Measurements from ENCODE around the gene PRSS8.
"Not testable (repeated sequence)": the region's sequence is repeated elsewhere in the genome, so short reads cannot be mapped to it uniquely, and the experiment has no call there.

The PRSS8 gene

DNA sequence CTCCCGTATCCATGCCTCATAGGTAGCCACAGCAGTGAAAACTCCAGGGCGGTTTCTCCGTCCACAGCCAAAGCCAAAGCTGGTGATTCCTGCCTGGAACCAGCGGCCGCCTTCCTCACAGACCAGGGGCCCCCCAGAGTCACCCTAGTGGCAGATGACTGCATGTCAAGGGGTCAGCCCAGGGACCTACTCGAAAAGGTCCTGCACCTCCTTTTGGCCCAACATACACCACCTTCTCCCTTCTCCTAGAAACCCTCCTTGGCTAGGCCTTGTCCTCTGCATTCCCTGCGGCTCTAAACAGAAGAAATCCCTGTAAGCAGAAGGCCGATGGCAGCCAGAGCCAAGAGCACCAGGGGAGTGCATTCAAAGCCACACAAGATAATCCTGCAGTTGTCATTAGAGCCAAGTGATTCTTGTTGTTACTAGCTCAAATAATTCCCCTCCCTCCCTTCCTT, 8.2 kb upstream of the PRSS8 start:
- TF ChIP-seq, protein P1, sequence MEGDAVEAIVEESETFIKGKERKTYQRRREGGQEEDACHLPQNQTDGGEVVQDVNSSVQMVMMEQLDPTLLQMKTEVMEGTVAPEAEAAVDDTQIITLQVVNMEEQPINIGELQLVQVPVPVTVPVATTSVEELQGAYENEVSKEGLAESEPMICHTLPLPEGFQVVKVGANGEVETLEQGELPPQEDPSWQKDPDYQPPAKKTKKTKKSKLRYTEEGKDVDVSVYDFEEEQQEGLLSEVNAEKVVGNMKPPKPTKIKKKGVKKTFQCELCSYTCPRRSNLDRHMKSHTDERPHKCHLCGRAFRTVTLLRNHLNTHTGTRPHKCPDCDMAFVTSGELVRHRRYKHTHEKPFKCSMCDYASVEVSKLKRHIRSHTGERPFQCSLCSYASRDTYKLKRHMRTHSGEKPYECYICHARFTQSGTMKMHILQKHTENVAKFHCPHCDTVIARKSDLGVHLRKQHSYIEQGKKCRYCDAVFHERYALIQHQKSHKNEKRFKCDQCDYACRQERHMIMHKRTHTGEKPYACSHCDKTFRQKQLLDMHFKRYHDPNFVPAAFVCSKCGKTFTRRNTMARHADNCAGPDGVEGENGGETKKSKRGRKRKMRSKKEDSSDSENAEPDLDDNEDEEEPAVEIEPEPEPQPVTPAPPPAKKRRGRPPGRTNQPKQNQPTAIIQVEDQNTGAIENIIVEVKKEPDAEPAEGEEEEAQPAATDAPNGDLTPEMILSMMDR (IDR thresholded peaks at IDR 0.05; ENCODE audit: low read depth, low read length): no peak
- H3K4me3 ChIP-seq (replicated peaks in 1 of 2; ENCODE audit: low read depth in 2 of 2, low read length in 2 of 2): no peak overlapping the region
- no peak for DNase-seq (ENCODE audit: low read depth in 2 of 2)

DNA sequence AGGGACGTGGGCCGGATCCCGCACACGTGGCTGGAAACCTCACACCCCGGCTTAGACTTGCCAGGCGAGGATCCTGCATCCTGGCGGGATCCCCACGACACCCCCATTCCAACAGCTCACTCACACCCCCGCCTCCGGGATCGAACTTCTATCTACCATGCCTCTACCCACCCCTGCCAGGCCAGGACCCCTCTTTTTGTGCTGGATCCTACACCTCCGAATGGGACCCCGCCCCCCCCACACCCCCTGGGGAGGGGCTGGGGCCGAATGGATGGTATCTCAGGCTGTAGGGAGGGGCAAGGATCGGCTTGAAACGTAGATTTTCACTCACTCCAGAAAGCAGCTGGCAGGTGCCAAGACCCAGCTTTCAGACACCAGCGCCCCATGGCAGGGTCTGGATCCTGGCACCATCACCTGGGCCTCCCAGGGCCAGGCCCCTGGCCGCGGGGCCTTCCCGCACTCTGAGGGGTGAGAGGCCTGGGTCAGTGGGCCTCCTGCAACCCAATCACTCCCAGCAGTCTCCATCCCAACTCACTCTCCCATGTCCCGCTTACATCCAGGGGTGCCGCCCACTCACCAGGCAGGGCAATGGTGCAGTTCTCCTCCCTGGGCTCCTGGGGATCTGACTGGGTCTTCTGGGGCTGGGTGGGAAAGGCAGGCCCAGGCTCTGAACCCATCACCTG, 7.6 kb upstream of the PRSS8 start:
- no peak for DNase-seq (ENCODE audit: low read depth in 2 of 2)

DNA sequence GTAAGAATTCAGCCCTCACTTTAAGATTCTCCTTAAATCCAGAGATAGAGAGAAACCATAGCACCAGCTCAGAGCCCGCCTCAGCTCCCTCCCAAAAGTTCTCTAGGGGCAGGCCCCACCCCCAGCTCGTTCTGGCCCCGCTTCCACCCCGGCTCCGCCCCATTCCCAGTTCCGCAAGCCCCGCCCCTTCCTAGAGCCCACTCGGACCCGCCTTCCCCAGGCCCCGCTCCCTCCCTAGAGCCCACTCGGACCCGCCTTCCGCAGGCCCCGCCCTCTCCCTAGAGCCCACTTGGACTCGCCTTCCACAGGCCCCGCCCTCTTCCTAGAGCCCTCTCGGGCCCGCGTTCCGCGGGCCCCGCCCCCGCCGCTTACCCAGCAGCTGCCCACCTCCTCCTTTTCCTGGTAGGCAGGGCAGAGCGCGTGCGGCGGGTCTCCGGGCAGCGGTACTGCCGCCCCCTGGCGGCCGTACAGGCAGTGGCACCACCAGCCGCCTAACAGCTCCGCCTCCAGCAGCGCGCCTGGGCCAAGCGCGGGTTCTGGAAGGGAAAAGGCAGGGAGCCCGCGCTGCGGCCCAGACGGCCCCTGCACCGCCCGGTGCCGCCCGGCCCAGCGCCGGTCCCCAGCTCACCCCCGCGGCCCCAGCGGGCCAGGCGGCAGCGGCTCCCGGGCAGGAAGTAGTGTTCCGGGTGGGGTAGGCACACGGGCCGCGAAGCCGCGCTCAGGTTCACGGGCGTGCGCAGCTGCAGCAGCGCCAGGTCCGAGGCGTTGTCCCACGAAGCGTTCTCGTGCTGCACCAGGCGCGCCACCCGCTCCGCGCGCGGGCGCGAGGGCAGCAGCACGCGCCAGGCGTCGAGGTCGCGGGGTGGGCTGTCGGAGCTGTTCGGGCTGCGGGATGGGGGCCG, 6.8 kb upstream of the PRSS8 start:
- TF ChIP-seq, protein P1 (IDR thresholded peaks at IDR 0.05; ENCODE audit: low read depth, low read length): peak; percentile 79
- H3K4me3 ChIP-seq (replicated peaks in 1 of 2; ENCODE audit: low read depth in 2 of 2, low read length in 2 of 2): peak overlapping the region; percentile 19 to 46
- peak; percentile 99 to 100 for DNase-seq (ENCODE audit: low read depth in 2 of 2)

More for the DNA sequence above, 7.6 kb upstream of the PRSS8 start:
- H3K4me3 ChIP-seq (replicated peaks in 1 of 2; ENCODE audit: low read depth in 2 of 2, low read length in 2 of 2): no peak overlapping the region
- TF ChIP-seq, protein P1 (IDR thresholded peaks at IDR 0.05; ENCODE audit: low read depth, low read length): no peak

DNA sequence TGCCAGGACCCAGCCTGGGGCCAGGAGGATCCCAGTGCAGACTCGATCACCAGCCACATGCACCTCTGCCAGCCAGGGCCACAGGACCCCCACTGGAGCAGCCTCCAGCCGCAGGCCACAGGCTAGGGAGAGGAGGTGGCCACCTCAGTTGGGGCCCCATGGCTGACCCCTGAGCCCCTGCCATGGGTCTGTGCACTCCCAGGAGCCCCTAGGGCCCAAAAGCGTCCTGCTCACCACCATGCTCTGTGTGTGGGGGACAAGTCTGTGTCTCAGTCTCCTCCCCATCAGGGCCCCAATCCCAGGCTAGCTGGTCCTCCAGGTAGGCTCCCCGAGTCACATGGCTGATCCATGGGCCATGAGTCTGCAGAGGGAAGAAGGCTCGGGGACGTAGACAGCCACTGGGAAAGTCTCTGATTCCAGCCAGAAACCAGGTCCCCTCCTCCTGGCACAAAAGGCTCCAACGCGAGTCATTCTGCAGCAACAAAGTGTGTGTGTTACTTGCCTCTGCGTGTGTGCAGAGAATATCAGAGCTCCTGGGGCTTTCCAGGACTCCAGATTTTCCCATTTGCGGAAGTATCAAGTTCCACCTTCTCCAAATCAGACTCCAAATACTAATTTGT, 6.1 kb upstream of the PRSS8 start:
- TF ChIP-seq, protein P1 (IDR thresholded peaks at IDR 0.05; ENCODE audit: low read depth, low read length): no peak
- no peak for DNase-seq (ENCODE audit: low read depth in 2 of 2)
- H3K4me3 ChIP-seq (replicated peaks in 1 of 2; ENCODE audit: low read depth in 2 of 2, low read length in 2 of 2): peak overlapping the region; percentile 1 to 17

DNA sequence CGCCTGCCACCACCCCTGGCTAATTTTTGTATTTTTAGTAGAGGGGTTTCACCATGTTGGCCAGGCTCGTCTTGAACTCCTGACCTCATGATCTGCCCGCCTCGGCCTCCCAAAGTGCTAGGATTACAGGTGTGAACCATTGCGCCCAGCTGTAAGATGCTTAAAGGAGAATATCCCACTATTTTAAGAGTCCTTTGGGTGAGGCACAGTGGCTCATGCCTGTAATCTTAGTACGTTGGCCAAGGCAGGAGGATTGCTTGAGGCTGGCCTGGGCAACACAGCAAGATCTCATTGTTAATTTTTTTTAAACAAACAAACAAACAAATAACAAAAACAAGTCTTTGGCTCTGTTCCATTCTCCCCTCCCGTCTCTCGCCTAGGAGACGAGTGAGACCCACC, 5.5 kb upstream of the PRSS8 start:
- DNase-seq (ENCODE audit: low read depth in 2 of 2); H3K4me3 ChIP-seq (replicated peaks in 1 of 2; ENCODE audit: low read depth in 2 of 2, low read length in 2 of 2): not testable (repeated sequence)

DNA sequence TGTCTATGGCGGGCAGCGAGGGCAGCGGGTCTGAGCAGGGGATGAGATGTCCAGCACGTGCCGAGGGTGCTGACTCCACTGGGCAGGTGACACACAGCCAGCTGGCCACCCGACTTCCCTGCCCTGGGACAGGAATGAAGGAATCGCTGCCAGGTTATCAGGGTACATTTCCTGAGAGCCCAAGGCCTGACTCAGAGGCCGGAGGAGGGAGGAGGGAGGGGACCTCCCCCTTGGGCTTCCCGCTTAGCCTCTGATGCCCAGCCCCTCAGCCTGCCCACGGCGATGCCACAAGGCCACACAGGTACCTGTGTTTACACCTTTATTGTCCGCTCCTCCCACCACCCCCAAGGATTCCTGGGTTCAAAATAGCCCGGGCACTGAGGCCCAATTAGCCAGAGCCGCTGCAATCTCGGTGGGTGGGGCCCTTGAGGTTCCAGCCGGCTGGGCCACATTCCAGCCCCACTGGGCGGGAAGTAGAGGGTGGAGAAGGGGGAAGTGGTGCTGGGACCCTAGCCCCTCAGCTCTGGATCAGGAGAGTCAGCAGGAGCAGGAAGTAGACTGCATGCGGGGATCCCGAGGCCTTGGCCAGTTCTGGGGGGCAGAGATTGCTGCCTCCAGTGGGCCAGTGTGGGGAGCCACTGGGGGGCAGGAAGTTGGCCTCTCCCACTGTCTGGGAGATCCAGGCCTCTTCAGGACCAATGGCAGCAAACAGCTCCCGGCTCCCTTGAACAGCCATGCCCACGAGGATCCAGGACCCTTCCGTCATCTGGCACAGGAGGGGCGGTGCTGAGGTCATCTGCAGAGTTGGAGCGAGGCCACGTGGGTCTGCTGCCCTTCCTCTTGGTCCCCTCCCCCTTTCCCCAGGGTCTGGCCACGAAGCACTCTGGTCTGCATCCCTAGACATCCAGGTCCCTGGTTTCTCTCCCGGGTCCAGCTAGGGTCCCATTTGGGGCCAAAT, 3.4 kb upstream of the PRSS8 start:
- TF ChIP-seq, protein P1 (IDR thresholded peaks at IDR 0.05; ENCODE audit: low read depth, low read length): no peak
- no peak overlapping the region for H3K4me3 ChIP-seq (replicated peaks in 1 of 2; ENCODE audit: low read depth in 2 of 2, low read length in 2 of 2)
- DNase-seq (ENCODE audit: low read depth in 2 of 2): peak; percentile 66

DNA sequence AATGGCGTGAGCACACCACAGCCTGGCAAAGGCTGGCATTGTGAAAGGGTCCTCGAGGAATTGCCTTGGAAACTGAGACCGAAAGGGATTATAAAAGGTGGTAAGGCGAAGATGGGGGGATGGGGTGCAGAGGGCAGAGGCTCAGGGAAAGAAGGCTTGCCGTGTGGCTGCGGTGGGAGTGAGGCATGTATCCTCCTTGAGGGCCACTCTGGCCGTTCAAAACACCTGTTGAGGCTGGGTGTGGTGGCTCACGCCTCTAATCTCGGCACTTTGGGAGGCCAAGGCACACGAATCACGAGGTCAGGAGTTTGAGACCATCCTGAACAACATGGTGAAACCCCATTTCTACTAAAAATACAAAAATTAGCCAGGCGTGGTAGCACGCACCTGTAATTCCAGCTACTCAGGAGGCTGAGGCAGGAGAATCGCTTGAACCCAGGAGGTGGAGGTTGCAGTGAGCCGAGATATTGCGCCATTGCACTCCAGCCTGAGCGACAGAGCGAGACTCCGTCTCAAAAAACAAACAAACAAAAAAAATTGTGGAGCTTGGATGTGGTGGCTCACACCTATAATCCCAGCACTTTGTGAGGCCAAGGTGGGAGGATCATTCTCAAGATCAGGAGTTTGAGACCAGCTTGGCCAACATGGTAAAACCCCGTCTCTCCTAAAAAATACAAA, 1.4 kb upstream of the PRSS8 start:
- H3K4me3 ChIP-seq (replicated peaks in 1 of 2; ENCODE audit: low read depth in 2 of 2, low read length in 2 of 2); DNase-seq (ENCODE audit: low read depth in 2 of 2): not testable (repeated sequence)
